H1 (cell line): ENCODE measurements around the gene MSI2. TPM values are rescaled to one million over a fixed set of nuclear protein-coding genes. Genes with fewer than 3 reads are reported as not detected.

ENCODE experiments used
- EGR1 ChIP-seq: IDR thresholded peaks from 2 replicates; pipeline ENCODE4 v1.6.1; 2011; ENCODE audit warnings: low read depth, low read length, borderline replicate concordance
- RNF2 ChIP-seq: fragments of 200-900, 300-1000 bp; sonication (generic); IDR thresholded peaks from 2 replicates; pipeline ENCODE4 v1.7.1; 2016; ENCODE audit warnings: borderline replicate concordance, low read depth, mild to moderate bottlenecking, antibody characterized with exemption, low read length; ENCODE audit not compliant: poor library complexity, severe bottlenecking; ENCODE audit errors: missing control alignments
- polyA plus RNA-seq, 7 experiments: library from polyadenylated mRNA; depleted of rRNA in 3 of 7; stranded (reverse) in 5 of 7; unstranded in 2 of 7; fragments of >200 nt in 5 of 7; fragments of 200-250 nt in 2 of 7; gene quantifications; 1 replicate in 5 of 7; 2 replicates in 1 of 7; 4 replicates in 1 of 7; pipeline versions ENCODE4 v1.2.1 to v1.2.3, GENCODE V29; 2011 to 2013; ENCODE audit warnings: missing spikeins in 2 of 7, mixed read lengths in 2 of 7
- total RNA-seq: library from RNA; stranded (reverse); fragmentation: NEBNext Ultra II Directional; extraction: Animal tissue kit (Norgen Biotek cat#: 25700); gene quantifications from 2 replicates; pipeline ENCODE4 v1.2.1, GENCODE V29; 2021

MSI2 gene
- total and polyA plus RNA-seq, 2 of the 8 experiments (the other 6 are each of a cell fraction or from before 2014, with no cell fraction given), result 36.7 to 80.6 TPM

DNA sequence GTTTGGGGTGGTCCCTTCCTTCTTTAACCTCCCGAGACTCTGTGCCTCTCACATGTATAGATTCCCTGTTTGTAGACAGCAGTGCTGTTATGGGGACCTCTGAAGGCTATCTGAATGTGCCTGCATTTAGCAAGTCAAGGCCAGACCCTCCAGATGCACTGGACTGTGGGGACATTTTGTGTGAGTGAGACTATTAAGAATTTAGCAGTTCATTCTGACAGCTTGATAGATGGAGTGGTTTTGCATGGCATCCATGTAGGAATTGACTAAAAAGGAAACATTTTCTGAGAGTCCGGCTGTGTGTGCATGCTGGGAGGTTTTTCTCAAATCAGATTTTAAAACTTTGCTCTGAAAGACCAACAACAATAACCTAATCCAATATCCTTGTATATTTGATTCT, 226.3 kb downstream of the MSI2 start (continued):
- no peak for TF ChIP-seq EGR1
- TF ChIP-seq RNF2, result no peak
